ENCODE results near the gene NAA80. TPM values are rescaled to one million over a fixed set of nuclear protein-coding genes. Genes with fewer than 3 reads are reported as not detected.

The NAA80 gene
- polyA plus RNA-seq, 3 donors, result 2.3 to 21.3 (median 4.6) TPM

DNA sequence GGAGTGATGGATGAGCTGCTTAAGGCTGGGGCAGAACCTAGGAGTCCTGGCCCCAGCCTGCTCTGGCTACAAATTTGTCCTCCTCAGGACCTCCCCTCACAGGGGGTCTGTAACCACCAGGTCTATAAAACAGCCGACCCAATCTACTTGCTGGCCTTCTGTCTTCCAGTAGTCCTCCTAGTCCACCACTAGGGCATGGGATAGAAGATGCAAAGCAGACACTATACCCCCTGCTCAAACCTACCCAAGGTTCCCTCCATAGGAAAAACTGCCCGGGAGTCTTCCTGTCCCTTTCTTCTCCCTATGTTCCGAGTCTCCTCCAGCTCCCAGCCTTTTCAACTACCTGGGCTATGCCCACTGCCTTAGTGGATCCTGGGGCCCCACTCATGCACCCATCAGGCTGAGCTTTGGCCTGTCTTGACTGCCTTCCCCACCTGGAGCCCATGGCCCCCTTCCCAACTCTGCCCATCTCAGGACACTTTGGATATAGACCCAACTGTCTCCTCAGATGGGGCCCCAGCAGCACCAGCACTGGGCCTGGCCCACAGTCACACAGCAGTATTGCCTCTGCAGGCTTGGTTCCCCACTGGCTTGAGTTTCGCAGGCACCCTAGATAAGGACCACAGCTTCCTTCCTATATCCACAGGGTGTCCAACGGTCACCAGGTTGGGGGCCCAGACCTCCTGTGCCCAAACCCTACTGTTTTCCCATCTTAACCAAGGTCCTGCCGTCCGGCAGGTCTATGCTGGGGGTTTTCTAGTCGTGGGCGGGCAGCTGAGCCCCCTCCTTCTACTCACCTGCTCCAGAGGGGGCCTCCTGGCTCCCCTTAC is 1.1 kb downstream of the NAA80 start:
- peaks cover 34% of the 10 kb centered on the region for H3K4me1 Mint-ChIP-seq
- H3K9me3 Mint-ChIP-seq, result no peaks in the 10 kb centered on the region

DNA sequence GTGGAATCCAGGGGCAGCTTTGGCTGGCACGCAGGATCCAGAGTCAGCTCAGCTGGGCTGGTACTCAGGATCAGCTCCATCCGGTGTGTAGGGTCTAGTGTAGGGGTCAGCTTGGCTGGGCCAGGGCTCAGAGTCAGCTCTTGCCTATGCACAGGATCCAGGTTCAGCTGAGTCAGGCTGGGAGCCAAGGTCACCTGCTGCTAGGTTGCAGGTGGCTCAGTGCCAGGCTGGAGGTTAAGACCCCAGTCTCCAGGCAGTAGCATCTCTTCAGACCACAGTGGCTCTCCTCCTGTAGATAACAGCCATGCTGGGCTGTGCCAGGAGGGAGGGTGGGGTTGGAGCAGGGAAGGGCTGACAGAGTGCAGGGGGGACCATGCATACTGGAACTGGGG is 1.8 kb downstream of the NAA80 start:
- peak overlapping the region in 1 of 7 donors; percentile 99 for H3K27ac Mint-ChIP-seq
- Histone ChIP-seq H3K4me2 (replicated peaks; ENCODE audit: extremely low read depth, low read length, poor library complexity, severe bottlenecking) (peak overlapping the region; percentile 0), H3K9ac (ENCODE audit: insufficient read depth, low read length, poor library complexity, severe bottlenecking) (no peak overlapping the region), H4K20me1 (ENCODE audit: insufficient read depth, low read length) (no peaks in the 10 kb centered on the region), H3K4me3 (replicated peaks in 1 of 3; ENCODE audit: low read depth in 2 of 3, low read length in 3 of 3) (no peak overlapping the region), H3K79me2 (ENCODE audit: insufficient read depth, low read length) (peaks cover 38% of the 10 kb centered on the region), H3K27ac (ENCODE audit: low read depth in 1 of 2, low read length in 2 of 2) (peak overlapping the region in 1 of 2 donors; percentile 100), H3K27me3 (ENCODE audit: control insufficient read depth in 2 of 2, insufficient read depth in 2 of 2, low read length in 2 of 2) (no peaks in the 10 kb centered on the region), H3K9me3 (replicated peaks in 1 of 2; ENCODE audit: control insufficient read depth in 1 of 2, insufficient read depth in 1 of 2, low read length in 2 of 2) (no peaks in the 10 kb centered on the region), H3K4me1 (ENCODE audit: control insufficient read depth in 1 of 2, insufficient read depth in 2 of 2, low read length in 2 of 2) (peaks cover 39 to 46% of the 10 kb centered on the region in 2 donors), H2AFZ (ENCODE audit: insufficient read depth, low read depth, low read length, poor library complexity, severe bottlenecking) (no peak overlapping the region), H3K36me3 (replicated peaks in 1 of 2; ENCODE audit: control insufficient read depth in 1 of 2, insufficient read depth in 2 of 2, low read length in 2 of 2) (no peaks in the 10 kb centered on the region)
- intact Hi-C loops (cut with micrococcal nuclease), result loop anchor here (5.0 kb wide), 1 partner anchor 40 kb away; no protein-coding TSS in a partner anchor
- TF ChIP-seq, protein P1, sequence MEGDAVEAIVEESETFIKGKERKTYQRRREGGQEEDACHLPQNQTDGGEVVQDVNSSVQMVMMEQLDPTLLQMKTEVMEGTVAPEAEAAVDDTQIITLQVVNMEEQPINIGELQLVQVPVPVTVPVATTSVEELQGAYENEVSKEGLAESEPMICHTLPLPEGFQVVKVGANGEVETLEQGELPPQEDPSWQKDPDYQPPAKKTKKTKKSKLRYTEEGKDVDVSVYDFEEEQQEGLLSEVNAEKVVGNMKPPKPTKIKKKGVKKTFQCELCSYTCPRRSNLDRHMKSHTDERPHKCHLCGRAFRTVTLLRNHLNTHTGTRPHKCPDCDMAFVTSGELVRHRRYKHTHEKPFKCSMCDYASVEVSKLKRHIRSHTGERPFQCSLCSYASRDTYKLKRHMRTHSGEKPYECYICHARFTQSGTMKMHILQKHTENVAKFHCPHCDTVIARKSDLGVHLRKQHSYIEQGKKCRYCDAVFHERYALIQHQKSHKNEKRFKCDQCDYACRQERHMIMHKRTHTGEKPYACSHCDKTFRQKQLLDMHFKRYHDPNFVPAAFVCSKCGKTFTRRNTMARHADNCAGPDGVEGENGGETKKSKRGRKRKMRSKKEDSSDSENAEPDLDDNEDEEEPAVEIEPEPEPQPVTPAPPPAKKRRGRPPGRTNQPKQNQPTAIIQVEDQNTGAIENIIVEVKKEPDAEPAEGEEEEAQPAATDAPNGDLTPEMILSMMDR (IDR thresholded peaks at IDR 0.05), result no peak
- H3K4me1 Mint-ChIP-seq, result peaks cover 40% of the 10 kb centered on the region
- H3K27me3 Mint-ChIP-seq (ENCODE audit: low read depth in 3 of 3), result no peaks in the 10 kb centered on the region
- peaks cover 2 to 9% of the 10 kb centered on the region in 2 donors for H3K36me3 Mint-ChIP-seq
- H3K9me3 Mint-ChIP-seq, result no peaks in the 10 kb centered on the region
- no peak overlapping the region for H3K4me3 Mint-ChIP-seq
- peak in 1 of 3 donors; percentile 13 for DNase-seq
- WGBS (ENCODE audit: insufficient coverage), result 90% methylated on average over 2 of the region's 2 CpGs

More for the DNA sequence above, 1.1 kb downstream of the NAA80 start:
- Histone ChIP-seq H3K4me2 (replicated peaks; ENCODE audit: extremely low read depth, low read length, poor library complexity, severe bottlenecking) (peak overlapping the region; percentile 99), H3K27me3 (ENCODE audit: control insufficient read depth in 2 of 2, insufficient read depth in 2 of 2, low read length in 2 of 2) (no peaks in the 10 kb centered on the region), H3K9me3 (replicated peaks in 1 of 2; ENCODE audit: control insufficient read depth in 1 of 2, insufficient read depth in 1 of 2, low read length in 2 of 2) (no peaks in the 10 kb centered on the region), H4K20me1 (ENCODE audit: insufficient read depth, low read length) (no peaks in the 10 kb centered on the region), H3K36me3 (replicated peaks in 1 of 2; ENCODE audit: control insufficient read depth in 1 of 2, insufficient read depth in 2 of 2, low read length in 2 of 2) (no peaks in the 10 kb centered on the region), H3K9ac (ENCODE audit: insufficient read depth, low read length, poor library complexity, severe bottlenecking) (peak overlapping the region; percentile 85), H3K27ac (ENCODE audit: low read depth in 1 of 2, low read length in 2 of 2) (peak overlapping the region; percentile 99 to 100), H3K4me3 (replicated peaks in 1 of 3; ENCODE audit: low read depth in 2 of 3, low read length in 3 of 3) (peak overlapping the region; percentile 34 to 94 (median 84)), H3K79me2 (ENCODE audit: insufficient read depth, low read length) (peaks cover 39% of the 10 kb centered on the region), H3K4me1 (ENCODE audit: control insufficient read depth in 1 of 2, insufficient read depth in 2 of 2, low read length in 2 of 2) (peaks cover 32 to 39% of the 10 kb centered on the region in 2 donors), H2AFZ (ENCODE audit: insufficient read depth, low read depth, low read length, poor library complexity, severe bottlenecking) (no peak overlapping the region)
- Mint-ChIP-seq H3K4me3 (peak overlapping the region; percentile 90 to 95), H3K36me3 (peaks cover 2 to 11% of the 10 kb centered on the region in 2 donors), H3K27ac (peak overlapping the region; percentile 99), H3K27me3 (ENCODE audit: low read depth in 3 of 3) (no peaks in the 10 kb centered on the region)
- TF ChIP-seq, protein P1 (IDR thresholded peaks at IDR 0.05), result peak; percentile 7
- DNase-seq, result peak in 2 of 3 donors; percentile 29 to 40
- intact Hi-C loops (cut with micrococcal nuclease), result loop anchor here (2.0 to 5.0 kb wide), 2 partner anchors 23 to 39 kb away; no protein-coding TSS in a partner anchor
- WGBS (ENCODE audit: insufficient coverage), result 15% methylated on average over 9 of the region's 9 CpGs
